ENCODE data around the gene KIAA0513.
"Not testable (repeated sequence)": the region's sequence is repeated elsewhere in the genome, so short reads cannot be mapped to it uniquely, and the experiment has no call there.

KIAA0513 gene

GRCh38 chr16:85051683-85052082 is 24.1 kb downstream of the KIAA0513 start:
- no peak for DNase-seq

GRCh38 chr16:85052536-85052935 is 24.9 kb downstream of the KIAA0513 start:
- DNase-seq = no peak

- not testable (repeated sequence) for DNase-seq
Observed at GRCh38 chr16:85054321-85054720, 26.7 kb downstream of the KIAA0513 start.

GRCh38 chr16:85054948-85055492 is 27.4 kb downstream of the KIAA0513 start:
- DNase-seq = no peak

GRCh38 chr16:85055493-85056210 is 28.1 kb downstream of the KIAA0513 start:
- no peak for DNase-seq

- DNase-seq = no peak
Observed at GRCh38 chr16:85056211-85056748, 28.7 kb downstream of the KIAA0513 start.

- DNase-seq = no peak
Observed at GRCh38 chr16:85057212-85057889, 29.8 kb downstream of the KIAA0513 start.

GRCh38 chr16:85057948-85058347 is 30.4 kb downstream of the KIAA0513 start:
- DNase-seq = peak; percentile 85

- no peak for DNase-seq
Observed at GRCh38 chr16:85058909-85059308, 31.3 kb downstream of the KIAA0513 start.

- no peak for DNase-seq
Observed at GRCh38 chr16:85061566-85061965, 34.0 kb downstream of the KIAA0513 start.

- no peak for DNase-seq
Observed at GRCh38 chr16:85062323-85062722, 34.7 kb downstream of the KIAA0513 start.

- DNase-seq = no peak
Observed at GRCh38 chr16:85062845-85063244, 35.2 kb downstream of the KIAA0513 start.

GRCh38 chr16:85064186-85064585 is 36.6 kb downstream of the KIAA0513 start:
- no peak for DNase-seq

GRCh38 chr16:85065099-85065498 is 37.5 kb downstream of the KIAA0513 start:
- DNase-seq = no peak

- DNase-seq = no peak
Observed at GRCh38 chr16:85066346-85066885, 38.8 kb downstream of the KIAA0513 start.

GRCh38 chr16:85067024-85067423 is 39.4 kb downstream of the KIAA0513 start:
- DNase-seq = no peak

GRCh38 chr16:85067426-85067825 is 39.8 kb downstream of the KIAA0513 start:
- no peak for DNase-seq

GRCh38 chr16:85068746-85069145 is 41.2 kb downstream of the KIAA0513 start:
- no peak for DNase-seq

GRCh38 chr16:85069171-85069570 is 41.6 kb downstream of the KIAA0513 start:
- no peak for DNase-seq

GRCh38 chr16:85072076-85072860 is 44.7 kb downstream of the KIAA0513 start:
- no peak for DNase-seq

- no peak for DNase-seq
Observed at GRCh38 chr16:85072947-85073346, 45.4 kb downstream of the KIAA0513 start.

- no peak for DNase-seq
Observed at GRCh38 chr16:85074225-85074914, 46.8 kb downstream of the KIAA0513 start.

All from DMS79 treated with DMSO at 0.1 percent for 48 hours (cell line).